ENCODE results near the gene PLXNB3.
"Not testable (repeated sequence)": the region's sequence is repeated elsewhere in the genome, so short reads cannot be mapped to it uniquely, and the experiment has no call there.

The PLXNB3 gene

GRCh38 chrX:153727123-153727931 lies 36.7 kb upstream of the PLXNB3 start:
- ChIA-PET CTCF (interaction anchor here (0.8 to 1.2 kb wide), 3 partner anchors 17 to 36 kb away, joined by 3 to 4 read pairs (median 3); no protein-coding TSS in a partner anchor), POLR2A (no interaction called here)
- H3K4me3 ChIP-seq (ENCODE audit: low read depth, low read length) = peak overlapping the region; percentile 27
- TF ChIP-seq CTCF (IDR thresholded peaks at IDR 0.05; ENCODE audit: insufficient read depth, low read length, missing control alignments) = no peak
- no peak for DNase-seq (ENCODE audit: low read depth, low spot score)

GRCh38 chrX:153728095-153728494 lies 36.0 kb upstream of the PLXNB3 start:
- no peak overlapping the region for H3K4me3 ChIP-seq (ENCODE audit: low read depth, low read length)
- ChIA-PET POLR2A (no interaction called here), CTCF (no interaction called here)
- no peak for TF ChIP-seq CTCF (IDR thresholded peaks at IDR 0.05; ENCODE audit: insufficient read depth, low read length, missing control alignments)
- DNase-seq (ENCODE audit: low read depth, low spot score) = no peak

- POLR2A ChIA-PET = no interaction called here
- CTCF ChIA-PET = no interaction called here
- no peak for TF ChIP-seq CTCF (IDR thresholded peaks at IDR 0.05; ENCODE audit: insufficient read depth, low read length, missing control alignments)
- H3K4me3 ChIP-seq (ENCODE audit: low read depth, low read length) = no peak overlapping the region
- no peak for DNase-seq (ENCODE audit: low read depth, low spot score)
These were observed 35.0 kb upstream of the PLXNB3 start for GRCh38 chrX:153728951-153729631.

GRCh38 chrX:153730115-153730514 lies 33.9 kb upstream of the PLXNB3 start:
- H3K4me3 ChIP-seq (ENCODE audit: low read depth, low read length); POLR2A ChIA-PET; DNase-seq (ENCODE audit: low read depth, low spot score); CTCF ChIA-PET: not testable (repeated sequence)

GRCh38 chrX:153731117-153731844 lies 32.8 kb upstream of the PLXNB3 start:
- POLR2A ChIA-PET = no interaction called here
- DNase-seq (ENCODE audit: low read depth, low spot score) = no peak
- no peak for TF ChIP-seq CTCF (IDR thresholded peaks at IDR 0.05; ENCODE audit: insufficient read depth, low read length, missing control alignments)
- no peak overlapping the region for H3K4me3 ChIP-seq (ENCODE audit: low read depth, low read length)
- CTCF ChIA-PET = no interaction called here

- no peak for TF ChIP-seq CTCF (IDR thresholded peaks at IDR 0.05; ENCODE audit: insufficient read depth, low read length, missing control alignments)
- H3K4me3 ChIP-seq (ENCODE audit: low read depth, low read length) = no peak overlapping the region
- no peak for DNase-seq (ENCODE audit: low read depth, low spot score)
- ChIA-PET CTCF (no interaction called here), POLR2A (no interaction called here)
These were observed 32.2 kb upstream of the PLXNB3 start for GRCh38 chrX:153731845-153732215.
